ENCODE results near the gene TEKT5. TPM values are rescaled to one million over a fixed set of nuclear protein-coding genes. Genes with fewer than 3 reads are reported as not detected.

TEKT5 gene
- total RNA-seq, 1 donor from 2014 or later = 1.0 TPM

DNA sequence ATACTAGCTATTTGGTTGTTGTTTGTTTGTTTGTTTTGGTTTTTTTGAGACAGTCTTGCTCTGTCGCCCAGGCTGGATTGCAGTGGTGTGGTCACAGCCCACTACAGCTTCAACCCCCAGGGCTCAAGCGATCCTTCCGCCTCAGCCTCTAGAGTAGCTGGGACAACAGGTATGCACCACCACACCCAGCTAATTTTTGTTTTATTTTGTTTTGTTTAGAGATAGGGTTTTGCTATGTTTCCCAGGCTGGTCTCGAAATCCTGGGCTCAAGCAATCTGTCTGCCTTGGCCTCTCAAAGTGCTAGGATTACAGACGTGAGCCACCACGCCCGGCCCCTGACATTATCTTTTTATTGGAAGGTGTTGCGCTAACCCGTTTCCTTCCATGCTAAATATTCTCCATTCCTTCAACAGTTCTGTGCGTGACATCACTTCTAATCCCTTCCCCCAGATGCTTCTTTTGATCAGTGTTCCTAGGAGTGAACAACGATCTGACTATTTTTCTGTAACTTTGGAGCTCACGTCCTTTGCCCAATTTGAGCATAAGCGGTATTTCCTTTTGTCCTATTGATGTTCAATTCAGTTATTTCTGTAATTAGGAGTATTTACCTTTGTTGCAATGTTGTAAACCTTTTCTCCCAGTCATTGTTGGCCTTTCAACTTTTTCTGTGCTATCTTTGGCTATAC is 84.1 kb downstream of the TEKT5 start:
- DNase-seq (ENCODE audit: low spot score in 2 of 2, unreplicated experiment in 2 of 2) = no peak
- Mint-ChIP-seq H3K4me3 (no peak overlapping the region), H3K27me3 (ENCODE audit: low read depth) (no peaks in the 10 kb centered on the region), H3K36me3 (no peaks in the 10 kb centered on the region), H3K27ac (peak overlapping the region; percentile 29), H3K9me3 (no peaks in the 10 kb centered on the region), H3K4me1 (peaks cover 13% of the 10 kb centered on the region)
- TF ChIP-seq, protein P1, sequence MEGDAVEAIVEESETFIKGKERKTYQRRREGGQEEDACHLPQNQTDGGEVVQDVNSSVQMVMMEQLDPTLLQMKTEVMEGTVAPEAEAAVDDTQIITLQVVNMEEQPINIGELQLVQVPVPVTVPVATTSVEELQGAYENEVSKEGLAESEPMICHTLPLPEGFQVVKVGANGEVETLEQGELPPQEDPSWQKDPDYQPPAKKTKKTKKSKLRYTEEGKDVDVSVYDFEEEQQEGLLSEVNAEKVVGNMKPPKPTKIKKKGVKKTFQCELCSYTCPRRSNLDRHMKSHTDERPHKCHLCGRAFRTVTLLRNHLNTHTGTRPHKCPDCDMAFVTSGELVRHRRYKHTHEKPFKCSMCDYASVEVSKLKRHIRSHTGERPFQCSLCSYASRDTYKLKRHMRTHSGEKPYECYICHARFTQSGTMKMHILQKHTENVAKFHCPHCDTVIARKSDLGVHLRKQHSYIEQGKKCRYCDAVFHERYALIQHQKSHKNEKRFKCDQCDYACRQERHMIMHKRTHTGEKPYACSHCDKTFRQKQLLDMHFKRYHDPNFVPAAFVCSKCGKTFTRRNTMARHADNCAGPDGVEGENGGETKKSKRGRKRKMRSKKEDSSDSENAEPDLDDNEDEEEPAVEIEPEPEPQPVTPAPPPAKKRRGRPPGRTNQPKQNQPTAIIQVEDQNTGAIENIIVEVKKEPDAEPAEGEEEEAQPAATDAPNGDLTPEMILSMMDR (IDR thresholded peaks at IDR 0.05; ENCODE audit: unreplicated experiment) = no peak

DNA sequence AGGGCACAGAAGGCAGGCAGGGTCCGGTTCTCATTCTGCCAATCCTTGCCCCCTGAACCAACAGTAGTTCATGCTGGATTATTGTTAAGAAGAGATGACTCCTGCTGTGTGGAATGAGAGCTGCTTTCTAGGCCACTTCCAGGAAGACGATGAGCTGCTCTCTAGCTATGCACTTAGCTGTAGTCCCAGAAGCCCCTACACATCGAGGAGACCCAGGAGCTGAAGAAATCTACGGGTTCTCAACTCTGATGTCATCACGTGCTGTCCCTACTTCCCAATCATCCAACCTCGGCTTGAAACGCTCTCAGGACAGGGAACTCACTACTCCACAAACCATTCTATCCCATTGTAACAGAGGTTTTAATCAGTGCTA is 85.3 kb downstream of the TEKT5 start:
- Mint-ChIP-seq H3K4me3 (no peak overlapping the region), H3K36me3 (no peaks in the 10 kb centered on the region), H3K27me3 (ENCODE audit: low read depth) (no peaks in the 10 kb centered on the region), H3K27ac (peak overlapping the region; percentile 40), H3K9me3 (no peaks in the 10 kb centered on the region), H3K4me1 (peaks cover 13% of the 10 kb centered on the region)
- TF ChIP-seq, protein P1 (IDR thresholded peaks at IDR 0.05; ENCODE audit: unreplicated experiment) = no peak
- DNase-seq (ENCODE audit: low spot score in 2 of 2, unreplicated experiment in 2 of 2) = no peak

DNA sequence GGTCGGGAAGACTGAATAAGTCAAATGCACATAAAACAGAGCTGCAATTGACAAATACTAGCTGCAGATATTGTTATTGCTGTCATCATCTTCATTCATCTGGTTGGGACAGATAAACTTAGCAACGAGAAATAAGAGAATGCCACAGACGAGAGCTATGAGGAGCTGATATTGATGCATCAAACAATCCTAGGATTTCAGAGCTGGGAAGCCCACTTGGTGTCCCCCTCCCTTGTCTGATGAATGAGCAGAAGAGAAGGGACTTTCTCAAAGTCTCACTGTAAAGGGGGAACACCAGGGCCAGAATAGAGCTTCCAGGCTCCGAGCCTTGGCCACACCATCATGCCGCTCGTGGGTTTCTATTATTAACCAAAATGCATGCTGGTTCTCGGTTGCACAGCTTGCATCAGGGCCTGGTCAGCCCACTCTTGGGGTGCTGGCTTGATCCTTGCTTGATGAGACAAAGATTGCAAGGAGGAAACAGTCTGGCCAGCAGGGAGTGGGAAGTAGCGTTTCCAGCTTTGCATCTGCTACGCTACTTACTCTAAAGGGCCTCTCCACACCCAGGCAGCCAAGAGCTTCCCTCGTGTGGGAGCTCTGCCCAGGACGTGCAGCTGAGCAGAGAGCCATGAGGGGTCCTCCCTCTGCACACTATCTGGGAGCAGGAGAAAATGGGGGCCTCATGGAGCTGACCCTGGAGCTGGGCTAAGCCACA is 85.9 kb downstream of the TEKT5 start:
- no peak overlapping the region for H3K4me3 Mint-ChIP-seq
- peak overlapping the region; percentile 53 for H3K27ac Mint-ChIP-seq
- no peak for DNase-seq (ENCODE audit: low spot score in 2 of 2, unreplicated experiment in 2 of 2)
- H3K9me3 Mint-ChIP-seq = peaks cover under 1% of the 10 kb centered on the region
- H3K36me3 Mint-ChIP-seq = no peaks in the 10 kb centered on the region
- no peaks in the 10 kb centered on the region for H3K27me3 Mint-ChIP-seq (ENCODE audit: low read depth)
- peaks cover 13% of the 10 kb centered on the region for H3K4me1 Mint-ChIP-seq
- TF ChIP-seq, protein P1 (IDR thresholded peaks at IDR 0.05; ENCODE audit: unreplicated experiment) = no peak

DNA sequence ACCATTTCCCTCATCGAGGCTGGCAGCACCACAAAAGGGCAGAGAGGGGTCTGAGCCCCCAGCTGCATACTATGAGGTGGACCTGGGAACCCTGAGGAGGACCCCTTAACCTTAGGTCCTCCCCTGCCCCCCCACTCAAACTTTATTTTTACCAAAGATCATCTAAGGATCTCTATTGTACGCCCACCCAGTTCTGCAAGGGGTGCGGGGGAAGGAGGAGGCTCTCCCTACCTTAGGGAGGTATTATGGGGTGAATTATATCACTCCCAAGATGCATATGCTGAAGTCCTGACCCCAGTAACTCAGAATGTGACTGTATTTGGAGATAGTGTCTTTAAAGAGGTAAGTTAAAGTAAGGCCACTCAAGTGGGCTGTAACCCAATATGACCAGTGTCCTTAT is 87.6 kb downstream of the TEKT5 start:
- TF ChIP-seq, protein P1 (IDR thresholded peaks at IDR 0.05; ENCODE audit: unreplicated experiment) = no peak
- H3K27ac Mint-ChIP-seq = no peak overlapping the region
- H3K4me1 Mint-ChIP-seq = peaks cover 14% of the 10 kb centered on the region
- no peaks in the 10 kb centered on the region for H3K36me3 Mint-ChIP-seq
- no peaks in the 10 kb centered on the region for H3K27me3 Mint-ChIP-seq (ENCODE audit: low read depth)
- H3K9me3 Mint-ChIP-seq = peaks cover 3% of the 10 kb centered on the region
- no peak for DNase-seq (ENCODE audit: low spot score in 2 of 2, unreplicated experiment in 2 of 2)
- no peak overlapping the region for H3K4me3 Mint-ChIP-seq

DNA sequence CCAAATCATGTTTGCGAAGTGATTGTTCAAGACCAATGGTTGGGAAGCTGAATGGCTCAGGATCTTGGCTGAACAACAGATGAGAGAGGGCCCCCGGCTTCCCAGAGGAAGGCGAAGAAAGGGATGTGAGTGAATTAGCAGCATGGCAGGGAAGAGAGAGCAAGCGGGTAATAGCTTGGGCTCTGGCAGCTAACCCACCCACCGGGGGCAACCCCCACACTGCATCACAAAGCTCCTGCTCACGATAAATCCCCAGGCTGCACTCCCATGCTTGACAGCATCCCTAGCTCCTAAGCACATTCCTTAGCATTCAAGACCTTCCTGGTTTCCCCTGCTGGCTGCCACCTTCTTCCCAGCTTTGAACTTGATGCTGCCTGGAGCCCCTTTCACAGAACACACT is 88.1 kb downstream of the TEKT5 start:
- H3K4me3 Mint-ChIP-seq = no peak overlapping the region
- no peaks in the 10 kb centered on the region for H3K36me3 Mint-ChIP-seq
- peak overlapping the region; percentile 26 for H3K27ac Mint-ChIP-seq
- DNase-seq (ENCODE audit: low spot score in 2 of 2, unreplicated experiment in 2 of 2) = no peak
- peaks cover 19% of the 10 kb centered on the region for H3K4me1 Mint-ChIP-seq
- H3K9me3 Mint-ChIP-seq = peaks cover 3% of the 10 kb centered on the region
- TF ChIP-seq, protein P1 (IDR thresholded peaks at IDR 0.05; ENCODE audit: unreplicated experiment) = no peak
- no peaks in the 10 kb centered on the region for H3K27me3 Mint-ChIP-seq (ENCODE audit: low read depth)
